8988T (cell line): Measurements from ENCODE around the gene DOK7.

Experiments
- DNase-seq: peaks from one replicate; pipeline ENCODE4 v3.0.0; 2011

DOK7 gene

GRCh38 chr4:3429651-3430050 is 33.5 kb upstream of the DOK7 start:
- no peak for DNase-seq

GRCh38 chr4:3430524-3430923 is 32.6 kb upstream of the DOK7 start:
- no peak for DNase-seq

- no peak for DNase-seq
These were observed 31.6 kb upstream of the DOK7 start for GRCh38 chr4:3431446-3431993.

GRCh38 chr4:3432381-3432790 is 30.7 kb upstream of the DOK7 start:
- no peak for DNase-seq

- no peak for DNase-seq
These were observed 29.8 kb upstream of the DOK7 start for GRCh38 chr4:3433138-3433869.

- DNase-seq: no peak
These were observed 28.0 kb upstream of the DOK7 start for GRCh38 chr4:3434881-3435685.

- DNase-seq: no peak
These were observed 27.5 kb upstream of the DOK7 start for GRCh38 chr4:3435686-3435956.

- no peak for DNase-seq
These were observed 26.9 kb upstream of the DOK7 start for GRCh38 chr4:3436048-3436797.

- DNase-seq: peak; percentile 99
These were observed 26.1 kb upstream of the DOK7 start for GRCh38 chr4:3436798-3437581.

GRCh38 chr4:3437582-3437936 is 25.5 kb upstream of the DOK7 start:
- no peak for DNase-seq

- no peak for DNase-seq
These were observed 24.9 kb upstream of the DOK7 start for GRCh38 chr4:3437998-3438846.

GRCh38 chr4:3438847-3439180 is 24.3 kb upstream of the DOK7 start:
- no peak for DNase-seq

- no peak for DNase-seq
These were observed 23.7 kb upstream of the DOK7 start for GRCh38 chr4:3439391-3439790.

GRCh38 chr4:3440011-3440410 is 23.1 kb upstream of the DOK7 start:
- no peak for DNase-seq

- DNase-seq: no peak
These were observed 22.1 kb upstream of the DOK7 start for GRCh38 chr4:3440979-3441500.

GRCh38 chr4:3441501-3442459 is 21.3 kb upstream of the DOK7 start, which contains the start of gene HGFAC:
Gene HGFAC, plus strand, starts transcription at chr4:3441968. Its CDS starts 34 bp downstream, at chr4:3442002.
- DNase-seq: peak; percentile 38

- DNase-seq: no peak
These were observed 20.6 kb upstream of the DOK7 start for GRCh38 chr4:3442460-3442958.

- peak; percentile 99 for DNase-seq
These were observed 20.0 kb upstream of the DOK7 start for GRCh38 chr4:3442959-3443749.

GRCh38 chr4:3443750-3444309 is 19.3 kb upstream of the DOK7 start:
- peak; percentile 44 for DNase-seq
